ENCODE data around the gene ANGEL1. TPM values are rescaled to one million over a fixed set of nuclear protein-coding genes. Genes with fewer than 3 reads are reported as not detected.

ANGEL1 gene
- total RNA-seq, 2 donors from 2014 or later = 10.7 to 15.3 TPM

DNA sequence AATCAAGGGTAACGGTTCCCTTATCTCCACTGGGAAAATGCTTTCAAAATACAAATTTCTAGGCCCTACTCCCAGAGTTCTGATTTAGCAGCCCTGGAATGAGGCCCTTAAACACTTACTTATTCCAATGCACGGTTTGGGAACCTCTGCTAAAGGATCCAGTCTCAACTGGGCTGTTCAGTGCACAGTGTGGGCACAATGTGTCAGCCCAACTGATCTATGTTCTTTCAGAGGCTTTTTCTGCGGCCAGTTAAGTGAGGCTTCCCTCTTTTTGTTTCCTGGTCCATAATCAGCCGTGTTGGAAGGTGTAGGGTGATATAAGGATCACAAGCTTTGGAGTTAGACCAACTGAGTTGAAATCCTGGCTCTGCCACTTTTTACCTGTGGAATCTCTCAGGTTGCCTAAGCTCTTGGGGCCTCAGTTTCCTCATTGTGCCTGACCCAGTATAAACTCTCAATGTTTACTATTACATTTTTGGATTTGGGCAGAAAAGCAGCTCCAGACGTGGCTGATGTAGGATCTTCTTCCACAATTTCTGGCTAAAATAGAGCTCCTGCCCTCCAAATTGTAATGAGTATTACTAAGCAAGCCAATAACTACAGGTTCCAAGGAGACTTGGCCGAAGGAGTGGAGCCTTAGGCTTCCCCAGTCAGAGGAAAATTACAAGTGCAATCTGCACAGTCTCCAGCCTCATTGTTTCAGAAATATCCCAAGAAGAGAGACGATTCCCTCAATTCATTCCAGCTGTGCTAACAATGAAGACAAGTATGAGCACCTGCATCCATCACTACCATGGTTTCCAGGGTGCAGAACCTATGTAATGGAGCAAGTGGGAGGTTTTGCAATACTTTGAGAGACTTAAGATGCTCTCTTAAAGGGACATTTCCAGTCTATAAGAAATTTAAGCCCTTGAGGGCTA is 2.3 kb upstream of the ANGEL1 start:
- Histone ChIP-seq H3K4me3 (no peak overlapping the region), H3K27me3 (no peaks in the 10 kb centered on the region), H3K27ac (no peak overlapping the region), H3K9ac (ENCODE audit: low read depth in 2 of 2, low read length in 2 of 2) (no peak overlapping the region), H3K9me3 (no peaks in the 10 kb centered on the region), H3K4me1 (no peaks in the 10 kb centered on the region), H3K36me3 (no peaks in the 10 kb centered on the region)
- TF ChIP-seq, protein P1, sequence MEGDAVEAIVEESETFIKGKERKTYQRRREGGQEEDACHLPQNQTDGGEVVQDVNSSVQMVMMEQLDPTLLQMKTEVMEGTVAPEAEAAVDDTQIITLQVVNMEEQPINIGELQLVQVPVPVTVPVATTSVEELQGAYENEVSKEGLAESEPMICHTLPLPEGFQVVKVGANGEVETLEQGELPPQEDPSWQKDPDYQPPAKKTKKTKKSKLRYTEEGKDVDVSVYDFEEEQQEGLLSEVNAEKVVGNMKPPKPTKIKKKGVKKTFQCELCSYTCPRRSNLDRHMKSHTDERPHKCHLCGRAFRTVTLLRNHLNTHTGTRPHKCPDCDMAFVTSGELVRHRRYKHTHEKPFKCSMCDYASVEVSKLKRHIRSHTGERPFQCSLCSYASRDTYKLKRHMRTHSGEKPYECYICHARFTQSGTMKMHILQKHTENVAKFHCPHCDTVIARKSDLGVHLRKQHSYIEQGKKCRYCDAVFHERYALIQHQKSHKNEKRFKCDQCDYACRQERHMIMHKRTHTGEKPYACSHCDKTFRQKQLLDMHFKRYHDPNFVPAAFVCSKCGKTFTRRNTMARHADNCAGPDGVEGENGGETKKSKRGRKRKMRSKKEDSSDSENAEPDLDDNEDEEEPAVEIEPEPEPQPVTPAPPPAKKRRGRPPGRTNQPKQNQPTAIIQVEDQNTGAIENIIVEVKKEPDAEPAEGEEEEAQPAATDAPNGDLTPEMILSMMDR (IDR thresholded peaks at IDR 0.05) = no peak
- intact Hi-C loops (cut with DNase I) = no loop called here
- DNase-seq = no peak

DNA sequence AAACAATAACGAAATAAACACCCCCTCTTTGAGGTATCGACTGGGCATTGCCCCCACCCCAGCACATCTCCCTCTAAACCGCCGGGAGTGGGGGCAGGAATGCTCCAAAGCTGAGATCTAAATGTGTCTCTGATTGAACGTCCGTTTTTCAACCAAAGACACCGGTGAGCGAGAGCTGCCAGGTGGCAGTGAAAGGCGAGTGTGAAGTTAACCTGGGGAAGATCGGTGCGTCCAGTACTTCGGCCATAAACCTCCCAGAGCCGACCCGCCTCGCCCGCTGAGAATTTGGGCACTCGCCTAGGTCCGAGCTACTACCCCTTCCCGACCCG is 625 bp downstream of the ANGEL1 start:
- intact Hi-C loops (cut with DNase I) = no loop called here
- Histone ChIP-seq H3K36me3 (no peaks in the 10 kb centered on the region), H3K27me3 (no peaks in the 10 kb centered on the region), H3K27ac (peak overlapping the region; percentile 71), H3K4me3 (peak overlapping the region; percentile 74), H3K9me3 (no peaks in the 10 kb centered on the region), H3K9ac (ENCODE audit: low read depth in 2 of 2, low read length in 2 of 2) (peak overlapping the region; percentile 84 to 85), H3K4me1 (no peaks in the 10 kb centered on the region)
- TF ChIP-seq, protein P1 (IDR thresholded peaks at IDR 0.05) = no peak
- peak; percentile 53 for DNase-seq

DNA sequence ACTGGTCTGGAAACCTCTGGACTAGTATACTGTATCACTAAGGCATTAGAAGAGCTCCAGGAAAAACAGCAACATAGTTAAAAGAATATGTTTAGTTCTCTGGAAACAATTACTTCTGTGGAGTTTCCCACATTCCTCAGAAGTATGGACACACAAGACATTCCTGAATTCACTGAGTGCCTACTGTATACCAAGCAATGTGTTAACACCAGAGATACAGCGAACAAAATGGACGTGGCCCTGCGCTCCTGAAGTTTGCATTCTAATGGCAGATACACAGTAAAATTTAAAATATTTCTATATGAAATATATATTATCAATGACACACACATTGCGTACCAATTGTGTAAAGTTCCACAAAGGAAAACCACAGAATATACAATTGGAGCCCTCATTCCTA is 1.1 kb downstream of the ANGEL1 start:
- peak overlapping the region; percentile 71 for H3K27ac ChIP-seq
- no peaks in the 10 kb centered on the region for H3K36me3 ChIP-seq
- peak overlapping the region; percentile 74 for H3K4me3 ChIP-seq
- H3K27me3 ChIP-seq = no peaks in the 10 kb centered on the region
- no peaks in the 10 kb centered on the region for H3K4me1 ChIP-seq
- no peaks in the 10 kb centered on the region for H3K9me3 ChIP-seq
- no peak for DNase-seq
- TF ChIP-seq, protein P1 (IDR thresholded peaks at IDR 0.05) = no peak
- intact Hi-C loops (cut with DNase I) = no loop called here
- H3K9ac ChIP-seq (ENCODE audit: low read depth in 2 of 2, low read length in 2 of 2) = peak overlapping the region; percentile 52 to 85

DNA sequence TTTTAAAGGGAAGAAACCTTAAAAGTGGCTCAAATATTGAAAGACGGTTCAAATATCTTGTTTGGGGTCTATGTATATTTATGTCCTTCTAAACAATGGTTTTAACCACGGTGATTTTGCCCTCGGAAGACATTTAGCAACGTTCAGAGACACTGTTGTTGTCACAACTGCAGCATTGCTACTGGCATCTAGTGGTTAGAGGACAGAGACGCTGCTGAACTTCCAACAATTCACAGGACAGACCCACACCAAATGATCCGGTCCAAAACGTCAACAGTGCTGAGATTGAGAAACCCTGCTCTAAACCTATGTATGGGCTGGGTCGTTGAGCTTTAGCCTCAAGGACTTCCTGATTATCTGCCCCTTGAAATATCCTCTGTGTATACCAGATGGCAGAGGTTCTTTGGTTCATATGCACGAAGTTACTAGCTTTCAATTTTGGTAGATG is 1.7 kb downstream of the ANGEL1 start:
- peak overlapping the region; percentile 7 for H3K4me3 ChIP-seq
- TF ChIP-seq, protein P1 (IDR thresholded peaks at IDR 0.05) = no peak
- peak; percentile 35 for DNase-seq

DNA sequence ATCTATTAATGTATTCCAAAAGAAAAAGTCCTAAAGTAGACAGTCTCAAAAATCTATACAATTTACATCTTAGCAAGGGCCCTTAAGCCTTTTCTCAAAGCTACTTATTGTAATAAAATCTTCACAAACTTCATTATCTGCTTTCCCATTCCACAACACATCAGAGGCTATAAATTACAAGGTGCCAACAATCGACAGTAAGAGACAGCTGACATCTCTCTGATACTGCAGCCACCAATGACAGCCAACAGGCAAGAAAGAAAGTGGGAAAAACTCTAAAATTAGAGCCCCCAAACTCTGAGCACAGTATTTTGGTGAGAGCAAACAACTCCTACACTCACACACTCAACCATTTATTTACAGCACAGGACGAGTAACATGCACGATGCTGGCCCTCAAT is 2.2 kb downstream of the ANGEL1 start:
- Histone ChIP-seq H3K27ac (peak overlapping the region; percentile 20), H3K27me3 (no peaks in the 10 kb centered on the region), H3K36me3 (no peaks in the 10 kb centered on the region), H3K4me1 (no peaks in the 10 kb centered on the region), H3K4me3 (no peak overlapping the region), H3K9ac (ENCODE audit: low read depth in 2 of 2, low read length in 2 of 2) (no peak overlapping the region), H3K9me3 (no peaks in the 10 kb centered on the region)
- DNase-seq = no peak
- intact Hi-C loops (cut with DNase I) = no loop called here
- TF ChIP-seq, protein P1 (IDR thresholded peaks at IDR 0.05) = no peak

More for the DNA sequence above, 1.7 kb downstream of the ANGEL1 start:
- Histone ChIP-seq H3K36me3 (no peaks in the 10 kb centered on the region), H3K9ac (ENCODE audit: low read depth in 2 of 2, low read length in 2 of 2) (peak overlapping the region; percentile 52 to 70), H3K9me3 (no peaks in the 10 kb centered on the region), H3K4me1 (no peaks in the 10 kb centered on the region), H3K27ac (peak overlapping the region; percentile 20), H3K27me3 (no peaks in the 10 kb centered on the region)
- intact Hi-C loops (cut with DNase I) = no loop called here
